CD14-positive monocyte (primary cell): Measurements from ENCODE around the gene GYPC. TPM values are rescaled to one million over a fixed set of nuclear protein-coding genes. Genes with fewer than 3 reads are reported as not detected.
A peak's percentile ranks its signal among the peaks of the same experiment; 100 is the strongest.

Experiments
- DNase-seq, 3 donors: peaks; one replicate each; pipeline ENCODE4 v3.0.0-alpha.2; 2011 to 2022
- H2AFZ ChIP-seq: 2 replicates; pipeline ENCODE4 v1.6.0; 2012; ENCODE audit warnings: mild to moderate bottlenecking, low read depth, low read length, inconsistent platforms; ENCODE audit not compliant: insufficient read depth, poor library complexity, severe bottlenecking
- H3K27ac ChIP-seq, 2 donors: 1 replicate in 1 of 2; 2 replicates in 1 of 2; pipeline ENCODE4 v1.5.1; 2012 to 2013; ENCODE audit warnings: low read length in 2 of 2, control low read depth in 1 of 2, inconsistent platforms in 1 of 2, low read depth in 1 of 2, mild to moderate bottlenecking in 1 of 2
- H3K27me3 ChIP-seq, 2 donors: one replicate each; pipeline versions ENCODE4 v1.6.0 to v1.6.1; 2011 to 2013; ENCODE audit warnings: low read length in 2 of 2; ENCODE audit not compliant: control insufficient read depth in 2 of 2, insufficient read depth in 2 of 2
- H3K36me3 ChIP-seq, 2 donors: replicated peaks in 1 of 2; 1 replicate in 1 of 2; 2 replicates in 1 of 2; pipeline versions ENCODE4 v1.5.1 to v1.6.1; 2012 to 2013; ENCODE audit warnings: low read length in 2 of 2, control low read depth in 1 of 2, inconsistent platforms in 1 of 2, mild to moderate bottlenecking in 1 of 2; ENCODE audit not compliant: insufficient read depth in 2 of 2, control insufficient read depth in 1 of 2
- H3K4me1 ChIP-seq, 2 donors: 1 replicate in 1 of 2; 2 replicates in 1 of 2; pipeline versions ENCODE4 v1.5.1 to v1.6.1; 2012 to 2013; ENCODE audit warnings: low read length in 2 of 2, control low read depth in 1 of 2, inconsistent platforms in 1 of 2, mild to moderate bottlenecking in 1 of 2, moderate library complexity in 1 of 2; ENCODE audit not compliant: insufficient read depth in 2 of 2, control insufficient read depth in 1 of 2
- H3K4me2 ChIP-seq: replicated peaks from 2 replicates; pipeline ENCODE3; 2012; ENCODE audit warnings: low read length, moderate library complexity, mild to moderate bottlenecking; ENCODE audit not compliant: poor library complexity, severe bottlenecking; ENCODE audit errors: extremely low read depth
- H3K4me3 ChIP-seq, 3 experiments: fragments of 200-600 bp in 1 of 3; sonication (generic) in 1 of 3; replicated peaks in 1 of 3; 1 replicate in 2 of 3; 2 replicates in 1 of 3; pipeline ENCODE4 v1.5.1; 2011 to 2013; ENCODE audit warnings: low read length in 3 of 3, mild to moderate bottlenecking in 3 of 3, control low read depth in 2 of 3, low read depth in 2 of 3, inconsistent platforms in 1 of 3, moderate library complexity in 1 of 3
- H3K79me2 ChIP-seq: 2 replicates; pipeline ENCODE4 v1.6.0; 2012; ENCODE audit warnings: mild to moderate bottlenecking, control low read depth, inconsistent platforms, low read length, moderate library complexity; ENCODE audit not compliant: insufficient read depth
- H3K9ac ChIP-seq: 2 replicates; pipeline ENCODE4 v1.6.0; 2017; ENCODE audit warnings: low read length, mild to moderate bottlenecking; ENCODE audit not compliant: insufficient read depth, poor library complexity, severe bottlenecking
- H3K9me3 ChIP-seq, 2 donors: replicated peaks in 1 of 2; 1 replicate in 1 of 2; 2 replicates in 1 of 2; pipeline versions ENCODE4 v1.5.1 to v1.6.1; 2012 to 2013; ENCODE audit warnings: low read length in 2 of 2, control low read depth in 1 of 2; ENCODE audit not compliant: control insufficient read depth in 1 of 2, insufficient read depth in 1 of 2
- H4K20me1 ChIP-seq: 2 replicates; pipeline ENCODE4 v1.6.0; 2012; ENCODE audit warnings: mild to moderate bottlenecking, low read length, control low read depth, moderate library complexity; ENCODE audit not compliant: insufficient read depth
- H3K27ac Mint-ChIP-seq, 7 donors: one replicate each; pipeline ENCODE4 v1.8.0; 2020; ENCODE audit warnings: mild to moderate bottlenecking in 7 of 7, mixed read lengths in 7 of 7, moderate library complexity in 6 of 7, inconsistent platforms in 2 of 7
- H3K27me3 Mint-ChIP-seq, 3 donors: one replicate each; pipeline ENCODE4 v1.8.0; 2021 to 2022; ENCODE audit warnings: low read depth in 3 of 3, mild to moderate bottlenecking in 3 of 3, mixed read lengths in 3 of 3, moderate library complexity in 3 of 3, inconsistent platforms in 1 of 3
- H3K36me3 Mint-ChIP-seq, 2 donors: one replicate each; pipeline ENCODE4 v1.8.0; 2020; ENCODE audit warnings: mixed read lengths in 2 of 2, inconsistent platforms in 1 of 2, mild to moderate bottlenecking in 1 of 2
- H3K4me1 Mint-ChIP-seq: one replicate; pipeline ENCODE4 v1.8.0; 2020; ENCODE audit warnings: mild to moderate bottlenecking, mixed read lengths
- H3K4me3 Mint-ChIP-seq, 2 donors: one replicate each; pipeline ENCODE4 v1.8.0; 2020; ENCODE audit warnings: mild to moderate bottlenecking in 2 of 2, mixed read lengths in 2 of 2, moderate library complexity in 1 of 2
- H3K9me3 Mint-ChIP-seq, 7 donors: one replicate each; pipeline ENCODE4 v1.8.0; 2020 to 2022; ENCODE audit warnings: mixed read lengths in 7 of 7, mild to moderate bottlenecking in 6 of 7, moderate library complexity in 6 of 7, inconsistent platforms in 2 of 7
- CTCF ChIP-seq: fragments of 200-600 bp; IDR thresholded peaks from one replicate; pipeline ENCODE4 v1.8.0; 2022; ENCODE audit warnings: antibody characterized with exemption, mild to moderate bottlenecking
- WGBS: methylation state at CpG from one replicate; pipeline ENCODE4 v1.1.5; 2013; ENCODE audit warnings: missing lambda C conversion rate; ENCODE audit not compliant: insufficient coverage; 5-methylcytosine and 5-hydroxymethylcytosine counted together
- intact Hi-C, 2 donors: fragments of 100-400 bp; cut with micrococcal nuclease; formaldehyde crosslinking; loops; one replicate each; pipeline versions ENCODE4 v1.15.0 to v1.15.1; 2023
- polyA plus RNA-seq, 3 donors: library from polyadenylated mRNA; depleted of rRNA in 1 of 3; unstranded in 2 of 3; stranded (reverse) in 1 of 3; fragments of 300-500 nt in 2 of 3; fragments of >200 nt in 1 of 3; fragmentation: Illumina TruSeq in 2 of 3; gene quantifications; 1 replicate in 2 of 3; 2 replicates in 1 of 3; pipeline ENCODE4 v1.2.3, GENCODE V29; 2012 to 2021

The GYPC gene
- polyA plus RNA-seq, 3 donors = 20.0 to 36.1 (median 21.7) TPM

- intact Hi-C loops = no loop called here
- Mint-ChIP-seq H3K9me3 (peaks cover 0 to 9% (median 2%) of the 10 kb centered on the region in 7 donors), H3K36me3 (no peaks in the 10 kb centered on the region), H3K4me1 (peaks cover 11% of the 10 kb centered on the region), H3K27me3 (peaks cover 0 to 6% (median 0%) of the 10 kb centered on the region in 3 donors), H3K27ac (no peak overlapping the region), H3K4me3 (no peak overlapping the region)
- Histone ChIP-seq H3K4me2 (no peak overlapping the region), H3K36me3 (no peaks in the 10 kb centered on the region), H3K4me1 (no peaks in the 10 kb centered on the region), H3K9ac (no peak overlapping the region), H3K27me3 (no peaks in the 10 kb centered on the region), H3K9me3 (no peaks in the 10 kb centered on the region), H3K27ac (no peak overlapping the region), H4K20me1 (no peaks in the 10 kb centered on the region), H3K4me3 (no peak overlapping the region), H3K79me2 (no peaks in the 10 kb centered on the region), H2AFZ (no peak overlapping the region)
- TF ChIP-seq CTCF = no peak
- WGBS = 98% methylated on average over 5 of the region's 5 CpGs
- no peak for DNase-seq
Measured at GRCh38 chr2:126731353-126731752, 75.4 kb downstream of the GYPC start.

- Histone ChIP-seq H3K4me3 (no peak overlapping the region), H2AFZ (peak overlapping the region; percentile 22), H3K9ac (no peak overlapping the region), H3K4me1 (no peaks in the 10 kb centered on the region), H3K36me3 (no peaks in the 10 kb centered on the region), H3K4me2 (no peak overlapping the region), H3K27ac (no peak overlapping the region), H3K9me3 (no peaks in the 10 kb centered on the region), H3K79me2 (no peaks in the 10 kb centered on the region), H3K27me3 (no peaks in the 10 kb centered on the region), H4K20me1 (no peaks in the 10 kb centered on the region)
- intact Hi-C loops = no loop called here
- H3K4me3 Mint-ChIP-seq = no peak overlapping the region
- peaks cover 12% of the 10 kb centered on the region for H3K4me1 Mint-ChIP-seq
- no peak overlapping the region for H3K27ac Mint-ChIP-seq
- no peak for DNase-seq
- peaks cover 0 to 7% (median 1%) of the 10 kb centered on the region in 7 donors for H3K9me3 Mint-ChIP-seq
- no peaks in the 10 kb centered on the region for H3K36me3 Mint-ChIP-seq
- H3K27me3 Mint-ChIP-seq = peaks cover 0 to 6% (median 0%) of the 10 kb centered on the region in 3 donors
- WGBS = 32% methylated on average over 3 of the region's 7 CpGs
- no peak for TF ChIP-seq CTCF
Measured at GRCh38 chr2:126732682-126733245, 76.8 kb downstream of the GYPC start.
